SK-N-SH treated with all-trans-retinoic acid at 6 μM for 48 hours (cell line): ENCODE results near the gene SLC22A1.
"Not testable (repeated sequence)": the region's sequence is repeated elsewhere in the genome, so short reads cannot be mapped to it uniquely, and the experiment has no call there.

Source experiments
- ARNTL ChIP-seq: fragments of 450-650 bp; formaldehyde crosslinking; IDR thresholded peaks from 2 replicates; pipeline ENCODE4 v1.5.0; 2020; ENCODE audit warnings: low read depth, mild to moderate bottlenecking, moderate library complexity, borderline replicate concordance
- ESRRG ChIP-seq: fragments of 250-450 bp; sonication (Bioruptor Pico); IDR thresholded peaks from 2 replicates; pipeline ENCODE4 v1.6.1; 2021; ENCODE audit warnings: mild to moderate bottlenecking
- GLIS3 ChIP-seq: fragments of 250-450 bp; sonication (Bioruptor Pico); IDR thresholded peaks from 2 replicates; pipeline ENCODE4 v1.5.0; 2020; ENCODE audit warnings: mild to moderate bottlenecking, moderate library complexity
- RARB ChIP-seq: fragments of 250-450 bp; sonication (Bioruptor Pico); IDR thresholded peaks from 2 replicates; pipeline ENCODE4 v1.8.0; 2021; ENCODE audit warnings: mild to moderate bottlenecking, moderate library complexity
- TOX ChIP-seq: fragments of 250-450 bp; sonication (Bioruptor Pico); IDR thresholded peaks from 2 replicates; pipeline ENCODE4 v1.8.0; 2021; ENCODE audit warnings: mild to moderate bottlenecking, moderate library complexity, borderline replicate concordance
- TSHZ2 ChIP-seq: fragments of 250-450 bp; sonication (Bioruptor Pico); IDR thresholded peaks from 2 replicates; pipeline ENCODE4 v1.5.0; 2020; ENCODE audit warnings: mild to moderate bottlenecking, moderate library complexity
- ZFP3 ChIP-seq: fragments of 250-450 bp; sonication (Bioruptor Pico); IDR thresholded peaks from 2 replicates; pipeline ENCODE4 v1.5.0; 2020; ENCODE audit warnings: mild to moderate bottlenecking, moderate library complexity
- ZFP30 ChIP-seq: fragments of 450-650 bp; formaldehyde crosslinking; IDR thresholded peaks from 2 replicates; pipeline ENCODE4 v1.5.0; 2022; ENCODE audit warnings: mild to moderate bottlenecking, moderate library complexity
- ZNF565 ChIP-seq: fragments of 450-650 bp; formaldehyde crosslinking; conservative IDR thresholded peaks from 2 replicates; pipeline ENCODE4 v1.5.0; 2020; ENCODE audit warnings: low read depth, mild to moderate bottlenecking, moderate library complexity
- ZNF8 ChIP-seq: fragments of 450-650 bp; formaldehyde crosslinking; IDR thresholded peaks from 2 replicates; pipeline ENCODE4 v1.5.0; 2020; ENCODE audit warnings: mild to moderate bottlenecking, moderate library complexity
- TF ChIP-seq, protein P1 (sequence below): fragments of 250-450 bp; sonication (Bioruptor Pico); IDR thresholded peaks from 2 replicates; pipeline ENCODE4 v1.8.0; 2020; ENCODE audit warnings: mild to moderate bottlenecking, moderate library complexity, borderline replicate concordance
- TF ChIP-seq, protein P2 (sequence below): fragments of 250-450 bp; sonication (Bioruptor Pico); IDR thresholded peaks from 2 replicates; pipeline ENCODE4 v1.5.1; 2020; ENCODE audit warnings: low read depth, mild to moderate bottlenecking, moderate library complexity

GRCh38 chr6:160134337-160134751, 12.7 kb downstream of the SLC22A1 start:
- TF ChIP-seq, protein P1, sequence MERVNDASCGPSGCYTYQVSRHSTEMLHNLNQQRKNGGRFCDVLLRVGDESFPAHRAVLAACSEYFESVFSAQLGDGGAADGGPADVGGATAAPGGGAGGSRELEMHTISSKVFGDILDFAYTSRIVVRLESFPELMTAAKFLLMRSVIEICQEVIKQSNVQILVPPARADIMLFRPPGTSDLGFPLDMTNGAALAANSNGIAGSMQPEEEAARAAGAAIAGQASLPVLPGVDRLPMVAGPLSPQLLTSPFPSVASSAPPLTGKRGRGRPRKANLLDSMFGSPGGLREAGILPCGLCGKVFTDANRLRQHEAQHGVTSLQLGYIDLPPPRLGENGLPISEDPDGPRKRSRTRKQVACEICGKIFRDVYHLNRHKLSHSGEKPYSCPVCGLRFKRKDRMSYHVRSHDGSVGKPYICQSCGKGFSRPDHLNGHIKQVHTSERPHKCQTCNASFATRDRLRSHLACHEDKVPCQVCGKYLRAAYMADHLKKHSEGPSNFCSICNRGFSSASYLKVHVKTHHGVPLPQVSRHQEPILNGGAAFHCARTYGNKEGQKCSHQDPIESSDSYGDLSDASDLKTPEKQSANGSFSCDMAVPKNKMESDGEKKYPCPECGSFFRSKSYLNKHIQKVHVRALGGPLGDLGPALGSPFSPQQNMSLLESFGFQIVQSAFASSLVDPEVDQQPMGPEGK (CRISPR knock-in tag), result not testable (repeated sequence)
- TF ChIP-seq TSHZ2 (CRISPR knock-in tag); ARNTL (CRISPR knock-in tag); ZFP30 (CRISPR knock-in tag); ZFP3 (CRISPR knock-in tag); GLIS3 (CRISPR knock-in tag); ZNF565 (CRISPR knock-in tag); TOX; ZNF8 (CRISPR knock-in tag); ESRRG (CRISPR knock-in tag); RARB (CRISPR knock-in tag): not testable (repeated sequence)
- TF ChIP-seq, protein P2, sequence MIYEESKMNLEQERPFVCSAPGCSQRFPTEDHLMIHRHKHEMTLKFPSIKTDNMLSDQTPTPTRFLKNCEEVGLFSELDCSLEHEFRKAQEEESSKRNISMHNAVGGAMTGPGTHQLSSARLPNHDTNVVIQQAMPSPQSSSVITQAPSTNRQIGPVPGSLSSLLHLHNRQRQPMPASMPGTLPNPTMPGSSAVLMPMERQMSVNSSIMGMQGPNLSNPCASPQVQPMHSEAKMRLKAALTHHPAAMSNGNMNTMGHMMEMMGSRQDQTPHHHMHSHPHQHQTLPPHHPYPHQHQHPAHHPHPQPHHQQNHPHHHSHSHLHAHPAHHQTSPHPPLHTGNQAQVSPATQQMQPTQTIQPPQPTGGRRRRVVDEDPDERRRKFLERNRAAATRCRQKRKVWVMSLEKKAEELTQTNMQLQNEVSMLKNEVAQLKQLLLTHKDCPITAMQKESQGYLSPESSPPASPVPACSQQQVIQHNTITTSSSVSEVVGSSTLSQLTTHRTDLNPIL (CRISPR knock-in tag), result not testable (repeated sequence)
